ENCODE data around the gene GPR107. TPM values are rescaled to one million over a fixed set of nuclear protein-coding genes. Genes with fewer than 3 reads are reported as not detected.

GPR107 gene
- total and polyA plus RNA-seq, 12 donors = 8.9 to 45.9 (median 30.8) TPM

- intact Hi-C loops (cut with DNase I) = loop anchor here in 1 of 2 donors (10.0 kb wide), 1 partner anchor 136 kb away; no protein-coding TSS in a partner anchor
- Histone ChIP-seq H3K27me3 (no peaks in the 10 kb centered on the region), H3K27ac (no peak overlapping the region), H3K4me3 (no peak overlapping the region), H3K4me1 (replicated peaks in 1 of 2) (peaks cover 5 to 43% of the 10 kb centered on the region in 2 donors), H3K9me3 (replicated peaks in 1 of 3) (no peaks in the 10 kb centered on the region), H3K36me3 (replicated peaks in 1 of 2) (no peaks in the 10 kb centered on the region)
- TF ChIP-seq CTCF (IDR thresholded peaks at IDR 0.05) (no peak), POLR2A (IDR thresholded peaks at IDR 0.05) (no peak)
- DNase-seq = peak in 1 of 7 donors; percentile 20
- WGBS, 4 donors = 90 to 98% (median 92%) methylated on average over 3 of the region's 3 CpGs
These were observed 23.0 kb upstream of the GPR107 start for GRCh38 chr9:130030651-130031127.

- H3K27ac ChIP-seq = peak overlapping the region in 1 of 5 donors; percentile 37
- H3K4me3 ChIP-seq = no peak overlapping the region
- intact Hi-C loops (cut with DNase I) = loop anchor here in 1 of 2 donors (10.0 kb wide), 1 partner anchor 140 kb away; no protein-coding TSS in a partner anchor
- peak in 2 of 7 donors; percentile 26 to 50 for DNase-seq
- TF ChIP-seq CTCF (IDR thresholded peaks at IDR 0.05) = no peak
- no peak for TF ChIP-seq POLR2A (IDR thresholded peaks at IDR 0.05)
- H3K36me3 ChIP-seq (replicated peaks in 1 of 2) = no peaks in the 10 kb centered on the region
- WGBS, 4 donors = 21 to 30% (median 27%) methylated on average over 1 of the region's 1 CpG
- H3K27me3 ChIP-seq = no peaks in the 10 kb centered on the region
- H3K9me3 ChIP-seq (replicated peaks in 1 of 3) = no peaks in the 10 kb centered on the region
- H3K4me1 ChIP-seq (replicated peaks in 1 of 2) = peaks cover 5 to 47% of the 10 kb centered on the region in 2 donors
These were observed 19.1 kb upstream of the GPR107 start for GRCh38 chr9:130034570-130034969.

- no peak for DNase-seq
- intact Hi-C loops (cut with DNase I) = loop anchor here in 1 of 2 donors (10.0 kb wide), 1 partner anchor 141 kb away; no protein-coding TSS in a partner anchor
- H3K9me3 ChIP-seq (replicated peaks in 1 of 3) = no peaks in the 10 kb centered on the region
- peaks cover 5 to 42% of the 10 kb centered on the region in 2 donors for H3K4me1 ChIP-seq (replicated peaks in 1 of 2)
- no peaks in the 10 kb centered on the region for H3K36me3 ChIP-seq (replicated peaks in 1 of 2)
- no peak overlapping the region for H3K4me3 ChIP-seq
- no peaks in the 10 kb centered on the region for H3K27me3 ChIP-seq
- H3K27ac ChIP-seq = no peak overlapping the region
- TF ChIP-seq CTCF (IDR thresholded peaks at IDR 0.05) (no peak), POLR2A (IDR thresholded peaks at IDR 0.05) (no peak)
These were observed 17.6 kb upstream of the GPR107 start for GRCh38 chr9:130036099-130036498.

GRCh38 chr9:130039528-130040147, 14.1 kb upstream of the GPR107 start:
- Histone ChIP-seq H3K4me3 (no peak overlapping the region), H3K36me3 (replicated peaks in 1 of 2) (no peaks in the 10 kb centered on the region), H3K9me3 (replicated peaks in 1 of 3) (no peaks in the 10 kb centered on the region), H3K27ac (no peak overlapping the region), H3K4me1 (replicated peaks in 1 of 2) (peaks cover 10 to 45% of the 10 kb centered on the region in 2 donors), H3K27me3 (no peaks in the 10 kb centered on the region)
- no peak for TF ChIP-seq CTCF (IDR thresholded peaks at IDR 0.05)
- TF ChIP-seq POLR2A (IDR thresholded peaks at IDR 0.05) = no peak
- 74 to 82% (median 81%) methylated on average over 6 of the region's 6 CpGs for WGBS, 4 donors
- intact Hi-C loops (cut with DNase I) = loop anchor here (5.0 to 10.0 kb wide), 2 partner anchors 145 to 152 kb away; no protein-coding TSS in a partner anchor
- peak in 1 of 7 donors; percentile 42 for DNase-seq
